A172 (cell line): ENCODE measurements around the gene CYGB. TPM values are rescaled to one million over a fixed set of nuclear protein-coding genes. Genes with fewer than 3 reads are reported as not detected.
"Not testable (repeated sequence)": the region's sequence is repeated elsewhere in the genome, so short reads cannot be mapped to it uniquely, and the experiment has no call there.

Experiments used
- DNase-seq: peaks from one replicate; pipeline ENCODE4 v3.0.0-alpha.2; 2015; ENCODE audit warnings: low spot score
- total RNA-seq: library from RNA; depleted of rRNA; stranded (reverse); fragments of >200 nt; shearing (Covaris generic); gene quantifications from 2 replicates; pipeline ENCODE4 v1.2.3, GENCODE V29; 2014

CYGB gene
- total RNA-seq, 1 experiment from 2014 or later: 0.05 TPM

DNA sequence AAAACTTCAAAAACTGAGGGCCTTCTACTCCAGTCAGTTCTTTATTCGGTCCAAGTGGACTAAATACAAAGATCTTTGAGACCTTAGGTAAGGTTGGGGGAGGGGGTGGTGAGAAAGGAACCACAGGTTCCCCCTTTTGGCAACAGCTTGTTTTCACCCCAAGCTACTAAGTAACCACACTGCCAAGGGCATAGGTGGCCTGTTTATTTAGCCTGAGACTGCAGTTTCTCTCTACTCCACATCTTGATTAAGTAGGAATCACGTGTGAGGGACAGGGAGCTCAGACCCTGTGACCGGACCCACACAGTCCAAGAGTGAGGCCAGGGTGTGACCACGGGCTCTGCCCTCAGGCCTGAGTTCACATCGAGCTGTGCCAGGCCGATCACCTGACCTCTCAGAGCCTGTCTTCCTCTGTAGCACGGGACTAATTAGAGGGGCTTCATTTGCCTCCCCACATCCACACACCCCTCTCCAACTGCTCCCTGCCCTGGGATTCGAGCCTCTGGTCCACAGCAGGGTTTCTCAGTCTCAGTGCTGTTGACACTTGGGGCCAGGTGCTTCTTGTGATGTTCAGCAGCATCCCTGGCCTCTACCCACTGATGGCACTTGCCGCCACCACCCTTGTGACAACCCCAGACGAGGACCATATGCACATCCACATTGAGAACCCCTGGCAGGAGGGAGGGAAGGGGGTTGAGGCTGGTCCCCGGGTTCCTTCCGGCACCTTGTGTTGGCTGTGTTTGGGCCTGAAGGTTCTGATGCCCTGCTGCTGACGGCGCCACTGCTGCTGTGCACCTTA, 30.3 kb upstream of the CYGB start:
- DNase-seq: peak; percentile 24

DNA sequence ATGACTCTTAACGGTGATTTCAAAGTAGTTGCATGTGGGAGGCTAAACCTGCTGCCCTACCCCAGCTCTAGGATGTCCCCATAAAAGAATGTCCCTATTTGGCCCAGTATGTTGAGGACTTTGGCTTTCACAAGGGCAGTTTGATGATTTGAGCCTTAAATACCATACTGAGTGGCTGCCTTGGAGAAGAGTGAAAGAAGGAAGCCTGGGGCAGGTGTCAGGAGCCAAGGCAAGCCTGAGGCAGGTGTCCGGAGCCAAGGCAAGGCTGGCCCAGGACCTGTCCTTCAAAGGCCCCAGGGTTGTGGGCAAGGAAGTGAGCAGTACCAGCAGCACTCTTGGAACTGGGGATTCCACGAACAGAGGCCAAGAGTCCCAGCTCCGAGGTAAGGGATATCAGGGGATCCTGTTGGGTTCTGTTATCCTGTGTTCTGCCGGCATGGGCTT, 29.5 kb upstream of the CYGB start:
- DNase-seq: no peak

DNA sequence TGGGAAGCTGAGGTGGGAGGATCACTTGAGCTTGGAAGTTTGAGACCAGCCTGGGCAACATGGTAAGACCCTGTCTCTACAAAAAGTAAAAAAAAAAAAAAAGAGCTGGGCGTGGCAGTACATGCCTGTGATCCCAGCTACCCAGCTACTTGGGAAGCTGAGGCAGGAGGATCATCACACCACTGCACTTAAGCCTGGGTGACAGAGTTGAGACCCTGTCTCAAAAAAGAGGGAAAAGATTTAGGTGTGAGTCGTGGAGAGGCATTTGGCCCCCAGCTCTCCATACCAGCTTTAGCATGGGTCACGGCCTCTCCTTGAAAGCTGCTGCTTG, 29.1 kb upstream of the CYGB start:
- DNase-seq: no peak

DNA sequence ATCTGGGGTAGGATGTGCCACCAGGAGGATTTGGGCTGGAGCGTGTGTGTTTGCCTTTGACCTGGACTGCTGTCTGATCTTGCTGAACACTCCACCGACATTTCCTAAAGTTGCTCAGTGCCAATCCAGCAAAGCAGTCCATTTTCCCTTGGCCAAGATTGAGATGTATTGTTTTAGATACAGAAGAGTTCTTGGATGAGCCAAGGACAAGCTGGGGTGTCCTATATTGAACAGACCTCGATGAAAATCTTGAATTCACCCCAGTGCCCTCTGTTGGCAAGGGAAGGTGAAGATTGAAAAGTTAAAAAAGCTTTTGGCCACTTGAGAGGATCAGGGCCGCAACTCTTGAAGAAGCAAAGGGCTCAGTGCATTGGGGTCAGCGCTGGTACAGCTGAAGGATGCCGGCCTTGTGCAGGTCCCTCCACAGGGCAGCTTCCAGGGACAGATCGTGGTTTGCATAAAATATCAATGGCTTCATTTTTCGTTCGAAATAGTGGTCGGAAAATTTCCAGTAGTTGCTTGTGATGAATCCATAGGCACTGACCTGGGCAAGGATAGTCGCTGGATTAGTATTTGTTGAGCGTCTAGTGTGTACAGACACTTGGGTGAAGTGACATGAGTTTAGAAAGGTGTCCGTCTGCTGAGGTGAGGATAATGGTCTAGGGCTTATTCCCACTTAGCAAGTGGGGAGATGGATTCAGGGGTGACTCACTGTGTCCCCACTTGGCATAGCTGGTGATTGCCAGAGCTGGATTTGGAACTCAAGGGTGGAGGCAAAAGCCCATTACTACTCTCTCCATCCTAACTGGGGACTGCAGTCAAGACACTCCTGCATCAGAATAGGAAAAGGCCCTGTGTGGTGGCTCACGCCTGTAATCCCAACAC, 28.5 kb upstream of the CYGB start:
- DNase-seq: no peak

DNA sequence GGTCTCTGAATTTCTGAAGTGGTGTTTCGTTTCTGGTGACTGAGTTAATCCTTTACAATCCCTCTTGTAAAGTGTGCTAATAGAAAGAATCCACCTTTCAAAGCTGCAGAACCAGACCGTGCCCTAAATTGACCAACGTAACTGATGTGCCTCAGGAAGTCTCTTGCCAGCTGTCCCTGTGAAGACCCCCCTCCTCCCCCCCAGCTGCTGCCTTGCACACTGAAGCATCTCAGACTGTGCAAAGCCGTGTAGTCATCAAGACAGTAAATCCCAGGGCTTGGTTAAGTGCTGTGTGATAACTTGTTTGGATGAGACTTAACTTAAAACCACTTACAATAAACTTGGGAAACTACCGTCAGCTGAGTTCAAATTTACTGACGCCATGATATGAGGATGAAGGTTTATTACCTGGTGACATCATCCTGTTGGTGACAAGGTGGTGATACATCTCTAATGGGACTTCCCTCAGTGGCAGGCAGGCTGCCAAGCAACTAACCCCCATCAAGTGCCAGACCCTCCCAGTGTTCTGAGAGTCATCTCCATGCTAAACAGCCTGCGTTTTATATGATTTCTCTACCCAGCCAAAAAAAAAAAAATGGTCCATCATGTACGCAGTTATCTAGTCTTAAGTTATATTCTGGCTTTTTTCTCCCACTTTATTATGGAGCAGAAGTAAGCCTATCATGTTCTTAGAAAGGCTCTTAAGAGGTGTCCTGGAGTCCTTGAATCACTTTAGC, 27.6 kb upstream of the CYGB start:
- DNase-seq: peak; percentile 85

DNA sequence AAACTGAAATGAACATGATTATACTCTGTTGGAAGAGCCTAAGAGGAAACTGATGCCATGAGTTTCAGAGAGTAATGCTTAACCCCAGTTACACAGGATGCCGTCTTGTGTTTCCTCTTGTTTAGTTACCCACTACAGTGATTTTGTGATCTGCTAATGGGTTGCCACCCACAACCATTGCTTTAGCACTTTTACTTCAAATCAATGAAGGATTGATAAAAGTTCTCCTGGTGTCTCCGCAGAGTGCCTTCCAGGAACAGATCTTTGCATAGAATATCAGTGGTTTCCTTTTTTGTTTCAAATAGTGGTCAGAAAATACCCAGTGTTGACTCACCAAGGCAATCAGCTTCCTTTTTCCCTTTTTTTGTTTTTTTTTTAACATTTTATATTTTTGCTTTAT, 25.9 kb upstream of the CYGB start:
- DNase-seq: not testable (repeated sequence)

DNA sequence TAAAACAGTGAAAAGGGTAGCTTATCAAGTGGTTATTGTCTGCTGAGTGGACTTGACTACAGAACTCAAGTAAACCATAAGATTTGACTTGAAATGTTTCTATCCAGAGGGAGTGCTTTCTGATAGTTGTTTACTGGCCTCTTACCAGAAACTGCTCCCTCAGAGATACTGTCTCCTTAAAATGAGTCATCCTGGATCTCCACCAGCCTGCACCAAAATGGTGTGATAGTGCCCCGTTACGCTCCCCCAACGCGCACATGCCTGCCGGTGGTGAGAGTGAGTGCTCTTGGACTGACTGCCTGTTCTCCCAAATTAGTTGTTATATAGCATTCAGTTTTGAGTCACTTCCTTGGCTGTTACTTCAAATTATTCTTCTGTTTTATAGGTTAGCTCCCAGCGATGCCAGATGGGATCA, 25.2 kb upstream of the CYGB start:
- DNase-seq: peak; percentile 96

DNA sequence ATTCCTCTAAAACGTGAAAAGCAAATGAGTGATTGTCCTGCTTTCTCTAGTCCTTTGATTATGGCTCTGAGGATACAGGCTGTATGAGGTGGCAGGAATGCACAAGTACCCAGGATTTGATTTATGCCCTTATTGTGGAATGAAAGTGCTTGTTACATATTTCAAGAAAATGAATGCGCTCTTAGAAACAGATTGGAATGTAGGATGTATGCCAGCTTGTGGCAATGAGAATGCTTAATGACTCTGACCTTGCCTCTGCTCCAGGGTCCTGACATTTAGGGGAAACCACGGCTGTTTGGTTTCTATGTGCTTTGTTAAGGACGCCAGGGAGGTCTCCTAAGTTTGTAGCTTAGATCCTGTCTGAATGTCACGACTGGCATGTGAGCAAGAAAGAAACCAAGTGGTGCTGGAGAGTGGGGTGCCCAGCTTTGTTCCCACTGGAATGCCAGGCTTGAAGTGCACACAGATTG, 24.3 kb upstream of the CYGB start:
- peak; percentile 91 for DNase-seq

DNA sequence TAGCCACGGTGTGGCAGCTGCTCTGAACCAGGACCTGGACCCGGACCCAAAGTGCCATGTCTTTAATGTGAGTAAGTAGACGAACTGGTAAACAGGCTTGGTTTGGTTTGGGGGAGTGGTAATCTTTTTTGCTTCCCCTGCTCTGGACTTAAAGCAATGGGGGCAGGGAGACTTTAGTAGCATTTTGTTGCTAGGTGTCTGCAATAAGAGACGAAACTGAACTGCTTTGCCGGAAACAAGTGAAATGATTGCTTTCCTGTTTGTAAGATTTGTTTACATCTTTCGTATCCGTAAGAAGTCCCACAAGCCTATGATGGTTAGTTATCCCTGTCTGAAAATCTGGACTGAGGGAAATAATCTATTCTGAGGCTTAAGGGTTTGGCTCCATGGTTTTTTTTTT, 23.8 kb upstream of the CYGB start:
- no peak for DNase-seq

DNA sequence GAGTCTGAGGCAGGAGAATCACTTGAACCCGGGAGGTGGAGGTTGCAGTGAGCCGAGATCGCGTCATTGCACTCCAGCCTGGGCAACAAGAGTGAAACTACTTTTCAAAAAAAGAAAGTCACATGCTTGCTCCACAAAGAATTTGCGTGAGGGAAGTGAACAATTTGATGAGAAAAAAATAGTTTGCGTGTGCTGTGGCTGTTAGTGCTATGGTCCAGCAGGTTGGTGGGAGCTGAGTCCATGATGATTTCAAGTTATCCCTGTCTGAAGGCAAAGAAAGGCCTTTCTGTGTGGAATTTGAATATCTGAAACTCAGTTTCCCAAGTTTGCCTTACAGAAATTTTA, 23.3 kb upstream of the CYGB start:
- DNase-seq: no peak

DNA sequence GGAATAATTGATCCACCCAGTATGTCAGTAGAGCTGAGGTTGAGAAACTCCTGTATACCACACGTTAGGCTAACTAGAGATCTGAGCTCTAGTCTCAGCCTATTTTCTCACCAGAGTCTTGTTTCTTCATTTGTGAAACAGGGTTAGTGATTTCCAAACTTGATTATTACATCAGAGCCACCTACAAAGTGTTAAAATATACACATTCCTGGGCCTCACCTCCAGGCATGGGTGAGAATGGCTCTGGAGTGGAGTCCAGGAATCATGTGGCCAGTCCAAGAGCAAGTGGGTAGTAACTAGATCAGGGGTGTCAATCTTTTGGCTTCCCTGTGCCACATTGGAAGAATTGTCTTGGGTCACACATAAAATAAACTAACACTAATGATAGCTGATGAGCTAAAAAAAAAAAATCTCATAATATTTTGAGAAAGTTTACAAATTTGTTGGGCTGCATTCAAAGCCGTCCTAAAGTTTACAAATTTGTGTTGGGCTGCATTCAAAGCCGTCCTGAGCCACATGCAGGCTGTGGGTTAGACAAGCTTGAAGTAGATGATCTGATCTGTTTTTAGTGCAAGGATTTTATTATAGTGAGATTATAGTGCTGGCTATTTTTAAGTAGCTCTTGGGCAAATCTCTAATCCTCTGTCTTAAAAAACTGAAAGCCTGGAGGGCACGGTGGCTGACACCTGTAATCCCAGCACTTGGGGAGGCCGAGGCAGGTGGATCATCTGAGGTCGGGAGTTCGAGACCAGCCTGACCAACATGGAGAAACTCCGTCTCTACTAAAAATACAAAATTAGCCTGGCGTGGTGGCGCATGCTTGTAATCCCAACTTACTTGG, 22.7 kb upstream of the CYGB start:
- DNase-seq: no peak

DNA sequence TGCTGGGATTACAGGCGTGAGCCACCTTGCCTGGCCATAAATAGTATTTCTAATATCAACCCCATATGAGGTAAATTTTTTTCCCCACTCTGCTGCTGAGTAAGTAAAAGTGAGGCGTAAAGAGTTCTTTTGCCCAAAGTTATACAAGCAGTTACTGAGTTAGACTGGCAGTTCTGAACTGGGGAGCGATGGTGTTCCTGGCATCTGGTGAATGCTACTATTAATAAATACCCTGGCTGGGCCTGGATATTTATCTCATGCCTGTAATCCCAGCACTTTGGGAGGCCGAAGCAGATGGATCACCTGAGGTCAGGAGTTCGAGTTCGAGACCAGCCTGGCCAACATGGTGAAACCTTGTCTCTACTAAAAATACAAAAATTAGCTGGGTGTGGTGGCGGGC, 22.0 kb upstream of the CYGB start:
- not testable (repeated sequence) for DNase-seq

DNA sequence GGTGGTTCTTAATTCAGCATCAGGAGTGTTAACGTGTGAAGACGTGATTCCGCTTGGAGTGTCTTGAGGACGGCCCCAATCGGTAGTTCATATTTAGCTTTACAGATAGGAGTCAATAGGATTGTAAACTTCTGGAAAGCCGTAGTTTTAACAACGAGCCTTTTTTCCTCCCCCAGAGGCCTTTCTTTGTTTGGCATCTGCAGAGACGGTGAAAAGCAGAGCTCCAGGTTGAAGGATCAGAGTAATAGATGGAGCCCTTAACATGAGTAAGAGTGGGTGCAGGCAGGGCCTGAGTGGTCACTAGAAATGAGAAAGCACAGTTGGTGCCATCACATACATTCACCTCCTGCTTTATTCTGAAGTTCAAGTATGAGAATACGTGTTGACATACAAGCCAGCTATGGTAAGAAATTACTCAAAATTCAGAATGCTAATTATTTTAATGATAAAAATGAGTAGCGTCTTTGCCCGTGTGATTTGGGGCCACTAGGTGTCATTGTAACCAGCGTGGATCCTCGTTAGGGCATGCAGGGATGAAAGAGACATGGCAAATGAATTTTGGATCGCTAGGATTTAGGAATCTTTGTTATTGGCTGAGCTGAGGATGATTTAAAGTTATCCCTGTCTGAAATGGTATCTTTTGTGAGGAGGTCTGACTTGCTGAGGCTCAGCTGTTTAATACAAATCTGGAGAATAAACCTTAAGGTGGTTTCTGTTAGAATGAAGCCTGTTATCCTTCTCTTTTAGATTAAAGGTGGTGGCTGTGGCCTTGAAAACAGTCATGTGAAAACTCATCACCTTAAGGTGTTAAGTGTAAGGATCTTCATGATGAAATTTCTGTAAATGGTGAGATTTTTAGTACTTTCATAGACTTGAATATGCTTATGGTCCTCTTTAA, 20.9 kb upstream of the CYGB start:
- peak; percentile 25 for DNase-seq

DNA sequence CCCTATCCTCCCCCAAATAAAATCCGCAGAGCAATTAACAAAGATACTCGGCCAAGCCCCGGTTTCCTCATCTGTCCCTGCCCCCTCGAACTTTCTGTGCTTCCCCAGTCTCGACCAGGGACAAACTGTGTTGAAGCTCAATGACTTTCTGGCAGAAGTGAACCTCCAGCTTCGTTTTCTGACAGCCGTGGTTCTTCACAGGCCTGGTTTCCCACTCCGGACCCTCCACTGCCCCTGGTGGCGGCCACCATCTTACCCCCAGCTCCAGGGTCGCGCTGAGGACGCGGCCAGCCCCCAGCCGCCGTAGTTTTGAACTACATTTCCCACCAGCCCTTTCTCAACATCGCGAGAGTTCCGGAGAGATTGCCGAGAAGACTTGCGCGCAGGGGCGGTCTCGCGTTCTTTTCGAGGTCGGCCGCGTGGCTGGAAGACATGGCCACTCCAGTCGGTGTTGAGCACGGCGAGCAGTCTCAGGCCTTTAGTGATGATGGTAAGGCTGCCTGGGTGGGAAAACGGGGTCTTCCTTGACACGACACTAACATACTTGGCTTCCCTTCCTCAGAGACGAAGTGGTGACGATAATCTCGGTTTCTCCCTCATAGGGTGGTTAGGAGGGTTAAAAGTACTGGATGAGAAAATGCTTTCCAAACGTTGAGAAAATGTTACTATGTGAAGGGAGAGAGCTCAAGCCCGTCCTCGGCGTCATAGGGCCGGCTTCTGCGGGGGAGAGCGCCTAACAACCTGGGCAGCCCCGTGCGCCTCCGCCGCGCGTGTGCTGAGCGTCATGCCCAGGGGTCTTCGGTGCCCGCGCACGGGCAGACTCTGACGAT, 20.1 kb upstream of the CYGB start:
- DNase-seq: peak; percentile 93

DNA sequence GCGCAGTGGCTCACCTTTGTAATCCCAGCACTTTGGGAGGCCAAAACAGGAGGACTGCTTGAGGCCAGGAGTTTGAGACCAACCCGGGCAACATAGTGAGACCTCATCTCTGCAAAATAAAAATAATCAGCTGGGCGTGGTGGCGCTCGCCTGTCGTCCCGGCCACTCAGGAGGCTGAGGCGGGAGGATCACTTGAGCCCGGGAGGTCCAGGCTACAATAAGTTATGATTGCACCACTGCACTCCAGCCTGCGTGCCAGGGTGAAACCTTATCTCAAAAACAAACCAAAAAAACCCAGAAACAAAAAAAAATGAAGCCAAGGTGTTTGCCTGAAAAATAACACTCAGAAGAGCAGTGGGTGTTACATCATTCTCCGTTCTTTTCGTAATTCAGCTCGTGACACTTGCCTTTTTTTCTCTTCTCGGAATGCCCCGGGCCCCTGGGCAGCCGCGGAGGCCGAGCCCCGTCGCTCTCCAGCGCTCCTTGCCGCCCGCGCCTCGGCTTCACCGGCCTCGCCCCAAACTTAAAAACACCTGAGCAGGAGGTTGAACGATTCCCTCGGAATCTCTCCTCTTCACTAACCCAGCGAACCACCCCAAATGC, 19.4 kb upstream of the CYGB start:
- peak; percentile 14 for DNase-seq

DNA sequence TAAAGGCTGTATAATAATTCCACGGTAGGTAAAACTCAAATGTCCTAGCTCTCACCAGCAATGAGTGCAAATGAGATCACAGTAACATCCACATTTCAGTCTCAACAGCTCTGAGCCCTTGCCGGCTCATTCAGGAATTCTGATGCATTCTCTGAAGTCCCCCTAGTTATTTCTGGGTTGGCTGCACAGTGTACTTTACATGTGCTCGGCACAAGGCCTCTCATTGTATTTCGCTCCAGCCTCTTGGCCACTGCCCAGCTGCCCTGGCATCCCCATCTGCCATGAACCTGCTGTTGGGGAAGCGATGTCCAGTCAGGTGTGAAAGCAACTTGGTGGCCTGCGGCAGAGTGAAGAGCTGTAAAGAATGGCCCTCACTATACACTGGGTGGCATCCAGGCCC, 16.6 kb upstream of the CYGB start:
- no peak for DNase-seq

DNA sequence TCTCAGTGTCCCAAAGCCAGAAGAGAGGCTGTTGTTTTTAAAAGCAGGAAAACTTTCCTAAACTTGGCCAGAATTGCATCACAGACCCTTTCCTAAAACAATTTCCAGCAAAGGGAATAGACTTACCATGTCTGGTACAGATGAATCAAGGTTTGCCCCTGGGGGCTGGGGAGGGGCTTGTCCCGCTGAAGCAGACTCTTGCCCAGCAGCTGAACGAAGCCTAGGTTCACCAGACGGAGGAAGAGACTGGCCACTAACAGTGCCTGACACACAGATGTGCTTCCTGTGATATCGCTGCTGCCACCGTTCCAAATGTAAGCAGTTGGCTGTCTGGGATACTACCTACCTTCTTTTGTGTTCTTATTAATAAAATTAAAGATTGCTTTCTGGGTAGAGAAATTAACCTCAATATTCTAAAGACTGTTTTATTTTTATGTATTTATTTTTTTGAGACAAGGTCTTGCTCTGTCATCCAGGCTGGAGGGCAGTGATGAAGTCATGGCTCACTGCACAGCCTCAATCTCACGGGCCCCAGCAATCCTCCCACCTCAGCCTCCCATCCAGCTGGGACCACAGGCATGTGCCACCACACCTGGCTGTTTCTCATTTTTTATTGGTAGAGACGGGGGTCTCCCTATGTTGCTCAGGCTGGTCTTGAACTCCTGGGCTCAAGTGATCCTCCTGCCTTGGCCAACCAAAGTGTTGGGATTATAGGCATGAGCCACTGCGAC, 15.8 kb upstream of the CYGB start:
- DNase-seq: no peak

DNA sequence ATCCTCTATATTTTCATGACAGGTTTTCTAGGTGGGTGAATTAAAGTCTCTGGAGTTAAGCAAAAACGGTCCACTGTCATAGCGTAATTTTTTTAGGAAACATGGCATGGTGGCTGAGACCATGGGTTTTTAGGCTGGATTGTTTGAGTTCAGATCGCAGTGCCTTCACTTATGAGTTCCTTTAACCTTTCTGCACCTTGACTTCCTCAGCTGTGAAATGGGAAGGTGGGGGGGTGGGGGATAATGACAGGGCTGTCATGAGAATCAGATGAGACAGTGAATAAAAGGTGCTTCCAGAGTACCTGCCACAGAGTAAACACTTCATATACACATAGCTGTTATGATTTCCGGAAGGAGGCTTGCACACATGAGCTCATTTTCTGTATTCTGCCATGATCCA, 14.2 kb upstream of the CYGB start:
- DNase-seq: no peak
